WTC11 (cell line): ENCODE measurements around the gene CCNF.

ENCODE experiments used
- CREB1 ChIP-seq: sonication (generic); formaldehyde crosslinking; IDR thresholded peaks from 2 replicates; pipeline ENCODE4 v1.8.0; 2023; ENCODE audit warnings: mild to moderate bottlenecking, missing genetic modification reagents
- KAT7 ChIP-seq: sonication (generic); formaldehyde crosslinking; IDR thresholded peaks from 2 replicates; pipeline ENCODE4 v1.8.1; 2023; ENCODE audit warnings: missing genetic modification reagents, mild to moderate bottlenecking, borderline replicate concordance
- NFYB ChIP-seq: sonication (generic); formaldehyde crosslinking; conservative IDR thresholded peaks from 2 replicates; pipeline ENCODE4 v1.8.0; 2022; ENCODE audit warnings: low read depth, missing genetic modification reagents
- RELA ChIP-seq: sonication (generic); formaldehyde crosslinking; IDR thresholded peaks from 2 replicates; pipeline ENCODE4 v1.8.1; 2022; ENCODE audit warnings: missing genetic modification reagents, mild to moderate bottlenecking, borderline replicate concordance
- TF ChIP-seq, protein P1 (sequence below): fragments of 200-600 bp; IDR thresholded peaks from 2 replicates; pipeline ENCODE4 v1.8.0; 2022; ENCODE audit warnings: antibody characterized with exemption
- TF ChIP-seq, protein P2 (sequence below): sonication (generic); formaldehyde crosslinking; IDR thresholded peaks from 2 replicates; pipeline ENCODE4 v1.8.0; 2022; ENCODE audit warnings: missing genetic modification reagents
- TF ChIP-seq, protein P3 (sequence below): sonication (generic); formaldehyde crosslinking; IDR thresholded peaks from 2 replicates; pipeline ENCODE4 v1.8.0; 2023; ENCODE audit warnings: mild to moderate bottlenecking, missing genetic modification reagents
- TF ChIP-seq, protein P4 (sequence below): sonication (generic); formaldehyde crosslinking; IDR thresholded peaks from 2 replicates; pipeline ENCODE4 v1.8.0; 2022; ENCODE audit warnings: mild to moderate bottlenecking, missing genetic modification reagents
- TF ChIP-seq, protein P5 (sequence below): sonication (generic); formaldehyde crosslinking; IDR thresholded peaks from 2 replicates; pipeline ENCODE4 v1.8.0; 2022; ENCODE audit warnings: mild to moderate bottlenecking, missing genetic modification reagents

- TF ChIP-seq, protein P1, sequence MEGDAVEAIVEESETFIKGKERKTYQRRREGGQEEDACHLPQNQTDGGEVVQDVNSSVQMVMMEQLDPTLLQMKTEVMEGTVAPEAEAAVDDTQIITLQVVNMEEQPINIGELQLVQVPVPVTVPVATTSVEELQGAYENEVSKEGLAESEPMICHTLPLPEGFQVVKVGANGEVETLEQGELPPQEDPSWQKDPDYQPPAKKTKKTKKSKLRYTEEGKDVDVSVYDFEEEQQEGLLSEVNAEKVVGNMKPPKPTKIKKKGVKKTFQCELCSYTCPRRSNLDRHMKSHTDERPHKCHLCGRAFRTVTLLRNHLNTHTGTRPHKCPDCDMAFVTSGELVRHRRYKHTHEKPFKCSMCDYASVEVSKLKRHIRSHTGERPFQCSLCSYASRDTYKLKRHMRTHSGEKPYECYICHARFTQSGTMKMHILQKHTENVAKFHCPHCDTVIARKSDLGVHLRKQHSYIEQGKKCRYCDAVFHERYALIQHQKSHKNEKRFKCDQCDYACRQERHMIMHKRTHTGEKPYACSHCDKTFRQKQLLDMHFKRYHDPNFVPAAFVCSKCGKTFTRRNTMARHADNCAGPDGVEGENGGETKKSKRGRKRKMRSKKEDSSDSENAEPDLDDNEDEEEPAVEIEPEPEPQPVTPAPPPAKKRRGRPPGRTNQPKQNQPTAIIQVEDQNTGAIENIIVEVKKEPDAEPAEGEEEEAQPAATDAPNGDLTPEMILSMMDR = no peak
- no peak for TF ChIP-seq KAT7
- TF ChIP-seq, protein P2, sequence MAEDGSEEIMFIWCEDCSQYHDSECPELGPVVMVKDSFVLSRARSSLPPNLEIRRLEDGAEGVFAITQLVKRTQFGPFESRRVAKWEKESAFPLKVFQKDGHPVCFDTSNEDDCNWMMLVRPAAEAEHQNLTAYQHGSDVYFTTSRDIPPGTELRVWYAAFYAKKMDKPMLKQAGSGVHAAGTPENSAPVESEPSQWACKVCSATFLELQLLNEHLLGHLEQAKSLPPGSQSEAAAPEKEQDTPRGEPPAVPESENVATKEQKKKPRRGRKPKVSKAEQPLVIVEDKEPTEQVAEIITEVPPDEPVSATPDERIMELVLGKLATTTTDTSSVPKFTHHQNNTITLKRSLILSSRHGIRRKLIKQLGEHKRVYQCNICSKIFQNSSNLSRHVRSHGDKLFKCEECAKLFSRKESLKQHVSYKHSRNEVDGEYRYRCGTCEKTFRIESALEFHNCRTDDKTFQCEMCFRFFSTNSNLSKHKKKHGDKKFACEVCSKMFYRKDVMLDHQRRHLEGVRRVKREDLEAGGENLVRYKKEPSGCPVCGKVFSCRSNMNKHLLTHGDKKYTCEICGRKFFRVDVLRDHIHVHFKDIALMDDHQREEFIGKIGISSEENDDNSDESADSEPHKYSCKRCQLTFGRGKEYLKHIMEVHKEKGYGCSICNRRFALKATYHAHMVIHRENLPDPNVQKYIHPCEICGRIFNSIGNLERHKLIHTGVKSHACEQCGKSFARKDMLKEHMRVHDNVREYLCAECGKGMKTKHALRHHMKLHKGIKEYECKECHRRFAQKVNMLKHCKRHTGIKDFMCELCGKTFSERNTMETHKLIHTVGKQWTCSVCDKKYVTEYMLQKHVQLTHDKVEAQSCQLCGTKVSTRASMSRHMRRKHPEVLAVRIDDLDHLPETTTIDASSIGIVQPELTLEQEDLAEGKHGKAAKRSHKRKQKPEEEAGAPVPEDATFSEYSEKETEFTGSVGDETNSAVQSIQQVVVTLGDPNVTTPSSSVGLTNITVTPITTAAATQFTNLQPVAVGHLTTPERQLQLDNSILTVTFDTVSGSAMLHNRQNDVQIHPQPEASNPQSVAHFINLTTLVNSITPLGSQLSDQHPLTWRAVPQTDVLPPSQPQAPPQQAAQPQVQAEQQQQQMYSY (CRISPR knock-in tag) = no peak
- TF ChIP-seq CREB1 (CRISPR knock-in tag) = no peak
- TF ChIP-seq RELA = no peak
- TF ChIP-seq, protein P3, sequence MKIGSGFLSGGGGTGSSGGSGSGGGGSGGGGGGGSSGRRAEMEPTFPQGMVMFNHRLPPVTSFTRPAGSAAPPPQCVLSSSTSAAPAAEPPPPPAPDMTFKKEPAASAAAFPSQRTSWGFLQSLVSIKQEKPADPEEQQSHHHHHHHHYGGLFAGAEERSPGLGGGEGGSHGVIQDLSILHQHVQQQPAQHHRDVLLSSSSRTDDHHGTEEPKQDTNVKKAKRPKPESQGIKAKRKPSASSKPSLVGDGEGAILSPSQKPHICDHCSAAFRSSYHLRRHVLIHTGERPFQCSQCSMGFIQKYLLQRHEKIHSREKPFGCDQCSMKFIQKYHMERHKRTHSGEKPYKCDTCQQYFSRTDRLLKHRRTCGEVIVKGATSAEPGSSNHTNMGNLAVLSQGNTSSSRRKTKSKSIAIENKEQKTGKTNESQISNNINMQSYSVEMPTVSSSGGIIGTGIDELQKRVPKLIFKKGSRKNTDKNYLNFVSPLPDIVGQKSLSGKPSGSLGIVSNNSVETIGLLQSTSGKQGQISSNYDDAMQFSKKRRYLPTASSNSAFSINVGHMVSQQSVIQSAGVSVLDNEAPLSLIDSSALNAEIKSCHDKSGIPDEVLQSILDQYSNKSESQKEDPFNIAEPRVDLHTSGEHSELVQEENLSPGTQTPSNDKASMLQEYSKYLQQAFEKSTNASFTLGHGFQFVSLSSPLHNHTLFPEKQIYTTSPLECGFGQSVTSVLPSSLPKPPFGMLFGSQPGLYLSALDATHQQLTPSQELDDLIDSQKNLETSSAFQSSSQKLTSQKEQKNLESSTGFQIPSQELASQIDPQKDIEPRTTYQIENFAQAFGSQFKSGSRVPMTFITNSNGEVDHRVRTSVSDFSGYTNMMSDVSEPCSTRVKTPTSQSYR (CRISPR knock-in tag) = no peak
- TF ChIP-seq, protein P4, sequence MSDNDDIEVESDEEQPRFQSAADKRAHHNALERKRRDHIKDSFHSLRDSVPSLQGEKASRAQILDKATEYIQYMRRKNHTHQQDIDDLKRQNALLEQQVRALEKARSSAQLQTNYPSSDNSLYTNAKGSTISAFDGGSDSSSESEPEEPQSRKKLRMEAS = no peak
- TF ChIP-seq, protein P5, sequence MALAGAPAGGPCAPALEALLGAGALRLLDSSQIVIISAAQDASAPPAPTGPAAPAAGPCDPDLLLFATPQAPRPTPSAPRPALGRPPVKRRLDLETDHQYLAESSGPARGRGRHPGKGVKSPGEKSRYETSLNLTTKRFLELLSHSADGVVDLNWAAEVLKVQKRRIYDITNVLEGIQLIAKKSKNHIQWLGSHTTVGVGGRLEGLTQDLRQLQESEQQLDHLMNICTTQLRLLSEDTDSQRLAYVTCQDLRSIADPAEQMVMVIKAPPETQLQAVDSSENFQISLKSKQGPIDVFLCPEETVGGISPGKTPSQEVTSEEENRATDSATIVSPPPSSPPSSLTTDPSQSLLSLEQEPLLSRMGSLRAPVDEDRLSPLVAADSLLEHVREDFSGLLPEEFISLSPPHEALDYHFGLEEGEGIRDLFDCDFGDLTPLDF (CRISPR knock-in tag) = no peak
- TF ChIP-seq NFYB (CRISPR knock-in tag) = no peak
Observed at GRCh38 chr16:2470234-2470601, 41.0 kb downstream of the CCNF start.
